Liver (tissue), 9 donors: ENCODE results near the gene KAZN. TPM values are rescaled to one million over a fixed set of nuclear protein-coding genes. Genes with fewer than 3 reads are reported as not detected.

Source experiments
- DNase-seq: peaks from one replicate; pipeline ENCODE4 v3.0.0-alpha.2; 2017; ENCODE audit warnings: low spot score
- H3K27ac ChIP-seq, 2 donors: one replicate each; pipeline ENCODE4 v1.7.0; 2013; ENCODE audit warnings: inconsistent platforms in 2 of 2, low read length in 2 of 2, control low read depth in 1 of 2, low read depth in 1 of 2, mild to moderate bottlenecking in 1 of 2
- H3K27me3 ChIP-seq, 4 donors: one replicate each; pipeline versions ENCODE4 v1.6.1 to v1.7.0; 2013; ENCODE audit warnings: low read length in 3 of 4, inconsistent platforms in 1 of 4, mild to moderate bottlenecking in 1 of 4, moderate library complexity in 1 of 4; ENCODE audit not compliant: control insufficient read depth in 4 of 4, insufficient read depth in 4 of 4
- H3K36me3 ChIP-seq, 4 donors: one replicate each; pipeline versions ENCODE4 v1.6.1 to v1.7.0; 2013; ENCODE audit warnings: low read length in 3 of 4, mild to moderate bottlenecking in 3 of 4, low read depth in 1 of 4, moderate library complexity in 1 of 4; ENCODE audit not compliant: control insufficient read depth in 4 of 4, insufficient read depth in 3 of 4
- H3K4me1 ChIP-seq, 4 donors: one replicate each; pipeline versions ENCODE4 v1.6.1 to v1.7.0; 2013; ENCODE audit warnings: low read length in 3 of 4, mild to moderate bottlenecking in 3 of 4, moderate library complexity in 1 of 4; ENCODE audit not compliant: control insufficient read depth in 4 of 4, insufficient read depth in 4 of 4
- H3K4me3 ChIP-seq, 3 donors: one replicate each; pipeline versions ENCODE4 v1.6.1 to v1.7.0; 2013; ENCODE audit warnings: low read length in 3 of 3, control low read depth in 1 of 3, low read depth in 1 of 3, mild to moderate bottlenecking in 1 of 3
- H3K9ac ChIP-seq, 2 donors: one replicate each; pipeline ENCODE4 v1.7.0; 2013; ENCODE audit warnings: low read length in 2 of 2, mild to moderate bottlenecking in 2 of 2, moderate library complexity in 2 of 2, control low read depth in 1 of 2, low read depth in 1 of 2
- H3K9me3 ChIP-seq, 4 donors: one replicate each; pipeline versions ENCODE4 v1.6.1 to v1.7.0; 2013; ENCODE audit warnings: low read length in 3 of 4; ENCODE audit not compliant: control insufficient read depth in 4 of 4
- ATF3 ChIP-seq: IDR thresholded peaks from 2 replicates; pipeline ENCODE4 v1.6.1; 2016; ENCODE audit warnings: antibody characterized with exemption
- CTCF ChIP-seq: fragments of 150-350 bp; IDR thresholded peaks from 2 replicates; pipeline ENCODE4 v1.5.1; 2017; ENCODE audit warnings: improper control_type of control experiment, low read depth, low read length; ENCODE audit not compliant: missing input control
- EGR1 ChIP-seq, 2 donors: IDR thresholded peaks; 2 replicates each; pipeline ENCODE4 v1.6.1; 2016 to 2018; ENCODE audit warnings: antibody characterized with exemption in 2 of 2, low read depth in 2 of 2
- FOXA1 ChIP-seq: IDR thresholded peaks from 2 replicates; pipeline ENCODE4 v1.6.1; 2016; ENCODE audit warnings: antibody characterized with exemption
- GABPA ChIP-seq, 2 donors: IDR thresholded peaks in 1 of 2; conservative IDR thresholded peaks in 1 of 2; 2 replicates each; pipeline ENCODE4 v1.6.1; 2016; ENCODE audit warnings: antibody characterized with exemption in 2 of 2, mild to moderate bottlenecking in 1 of 2, moderate library complexity in 1 of 2
- HNF4A ChIP-seq, 2 donors: conservative IDR thresholded peaks; 2 replicates each; pipeline ENCODE4 v1.6.1; 2016; ENCODE audit warnings: antibody characterized with exemption in 2 of 2, mild to moderate bottlenecking in 2 of 2
- HNF4G ChIP-seq: IDR thresholded peaks from 2 replicates; pipeline ENCODE4 v1.6.1; 2016; ENCODE audit warnings: antibody characterized with exemption
- JUND ChIP-seq, 2 donors: IDR thresholded peaks; 2 replicates each; pipeline ENCODE4 v1.6.1; 2016; ENCODE audit warnings: antibody characterized with exemption in 2 of 2
- MAX ChIP-seq: IDR thresholded peaks from 2 replicates; pipeline ENCODE4 v1.6.1; 2016; ENCODE audit warnings: antibody characterized with exemption
- NR2F2 ChIP-seq: IDR thresholded peaks from 2 replicates; pipeline ENCODE4 v1.6.1; 2016; ENCODE audit warnings: antibody characterized with exemption
- RAD21 ChIP-seq, 2 donors: IDR thresholded peaks; 2 replicates each; pipeline ENCODE4 v1.6.1; 2016; ENCODE audit warnings: antibody characterized with exemption in 2 of 2, mild to moderate bottlenecking in 2 of 2
- REST ChIP-seq: IDR thresholded peaks from 2 replicates; pipeline ENCODE4 v1.6.1; 2016; ENCODE audit warnings: antibody characterized with exemption, mild to moderate bottlenecking
- RXRA ChIP-seq, 2 donors: IDR thresholded peaks; 2 replicates each; pipeline ENCODE4 v1.6.1; 2017 to 2018; ENCODE audit warnings: antibody characterized with exemption in 2 of 2, mild to moderate bottlenecking in 1 of 2
- SP1 ChIP-seq: IDR thresholded peaks from 2 replicates; pipeline ENCODE4 v1.6.1; 2018; ENCODE audit warnings: antibody characterized with exemption, mild to moderate bottlenecking
- TAF1 ChIP-seq: conservative IDR thresholded peaks from 2 replicates; pipeline ENCODE4 v1.6.1; 2016; ENCODE audit warnings: antibody characterized with exemption, mild to moderate bottlenecking
- YY1 ChIP-seq: IDR thresholded peaks from 2 replicates; pipeline ENCODE4 v1.6.1; 2016; ENCODE audit warnings: antibody characterized with exemption, mild to moderate bottlenecking
- ZBTB33 ChIP-seq: IDR thresholded peaks from 2 replicates; pipeline ENCODE4 v1.6.1; 2016; ENCODE audit warnings: antibody characterized with exemption
- WGBS: extraction: QIAGEN DNeasy Blood & Tissue Kit; methylation state at CpG from one replicate; pipeline ENCODE4 v1.1.7; 2013; 5-methylcytosine and 5-hydroxymethylcytosine counted together
- polyA plus RNA-seq, 2 donors: library from polyadenylated mRNA; stranded (reverse) in 1 of 2; unstranded in 1 of 2; fragments of 200-250 nt in 1 of 2; fragments of >200 nt in 1 of 2; fragmentation: Nextera tagmentation in 1 of 2; extraction: Ambion mirVana in 1 of 2; gene quantifications; one replicate each; pipeline versions ENCODE4 v1.2.1 to v1.2.3, GENCODE V29; 2013 to 2015
- total RNA-seq, 2 donors: library from RNA; depleted of rRNA; stranded (reverse); fragments of >200 nt; gene quantifications; one replicate each; pipeline ENCODE4 v1.2.3, GENCODE V29; 2014
- donor health status: healthy.
- donor health status: healthy.
- donor health status: healthy.
- donor health status: healthy.
- donor health status: healthy.

The KAZN gene
- total and polyA plus RNA-seq, 4 donors = 1.9 to 6.9 (median 2.4) TPM

GRCh38 chr1:14843525-14843924 lies 245.0 kb downstream of the KAZN start:
- Histone ChIP-seq H3K4me3 (no peak overlapping the region), H3K27ac (peak overlapping the region in 1 of 2 donors; percentile 18), H3K36me3 (no peaks in the 10 kb centered on the region), H3K27me3 (no peaks in the 10 kb centered on the region), H3K9ac (no peak overlapping the region), H3K4me1 (no peaks in the 10 kb centered on the region), H3K9me3 (peaks cover 7 to 15% (median 11%) of the 10 kb centered on the region in 4 donors)
- WGBS = 63% methylated on average over 6 of the region's 6 CpGs
- DNase-seq = no peak
- TF ChIP-seq FOXA1 = no peak
- no peak for TF ChIP-seq CTCF
- TF ChIP-seq HNF4A (conservative IDR thresholded peaks at IDR 0.05) = no peak
- TF ChIP-seq JUND (IDR thresholded peaks at IDR 0.05) = no peak
- no peak for TF ChIP-seq YY1
- no peak for TF ChIP-seq REST
- no peak for TF ChIP-seq ZBTB33
- TF ChIP-seq RAD21 (IDR thresholded peaks at IDR 0.05) = no peak
- TF ChIP-seq HNF4G = no peak
- TF ChIP-seq GABPA (IDR thresholded peaks at IDR 0.05 in 1 of 2, conservative IDR thresholded peaks at IDR 0.05 in 1 of 2) = no peak
- TF ChIP-seq NR2F2 = no peak
- TF ChIP-seq SP1 = no peak
- no peak for TF ChIP-seq TAF1
- TF ChIP-seq ATF3 = no peak
- no peak for TF ChIP-seq EGR1 (IDR thresholded peaks at IDR 0.05; ENCODE audit: low read depth in 2 of 2)
- TF ChIP-seq RXRA (IDR thresholded peaks at IDR 0.05) = no peak

- peaks cover 7 to 15% (median 11%) of the 10 kb centered on the region in 4 donors for H3K9me3 ChIP-seq
- no peak for DNase-seq
- WGBS = 68% methylated on average over 2 of the region's 2 CpGs
- no peaks in the 10 kb centered on the region for H3K36me3 ChIP-seq
- H3K27ac ChIP-seq = no peak overlapping the region
- H3K27me3 ChIP-seq = no peaks in the 10 kb centered on the region
- no peak overlapping the region for H3K4me3 ChIP-seq
- no peak overlapping the region for H3K9ac ChIP-seq
- H3K4me1 ChIP-seq = no peaks in the 10 kb centered on the region
- TF ChIP-seq NR2F2 = no peak
- no peak for TF ChIP-seq JUND (IDR thresholded peaks at IDR 0.05)
- no peak for TF ChIP-seq RXRA (IDR thresholded peaks at IDR 0.05)
- TF ChIP-seq RAD21 (IDR thresholded peaks at IDR 0.05) = no peak
- no peak for TF ChIP-seq ZBTB33
- TF ChIP-seq MAX = no peak
- no peak for TF ChIP-seq SP1
- no peak for TF ChIP-seq TAF1
- no peak for TF ChIP-seq EGR1 (IDR thresholded peaks at IDR 0.05; ENCODE audit: low read depth in 2 of 2)
- TF ChIP-seq FOXA1 = no peak
- TF ChIP-seq YY1 = no peak
- no peak for TF ChIP-seq ATF3
- no peak for TF ChIP-seq HNF4A (conservative IDR thresholded peaks at IDR 0.05)
- no peak for TF ChIP-seq CTCF
Observed at GRCh38 chr1:14844356-14844755, 245.9 kb downstream of the KAZN start.
